ENCODE measurements around the gene CREBZF. TPM values are rescaled to one million over a fixed set of nuclear protein-coding genes. Genes with fewer than 3 reads are reported as not detected.
"Not testable (repeated sequence)": the region's sequence is repeated elsewhere in the genome, so short reads cannot be mapped to it uniquely, and the experiment has no call there.

The CREBZF gene
- total and polyA plus RNA-seq, 8 donors = 13.7 to 41.6 (median 21.3) TPM

DNA sequence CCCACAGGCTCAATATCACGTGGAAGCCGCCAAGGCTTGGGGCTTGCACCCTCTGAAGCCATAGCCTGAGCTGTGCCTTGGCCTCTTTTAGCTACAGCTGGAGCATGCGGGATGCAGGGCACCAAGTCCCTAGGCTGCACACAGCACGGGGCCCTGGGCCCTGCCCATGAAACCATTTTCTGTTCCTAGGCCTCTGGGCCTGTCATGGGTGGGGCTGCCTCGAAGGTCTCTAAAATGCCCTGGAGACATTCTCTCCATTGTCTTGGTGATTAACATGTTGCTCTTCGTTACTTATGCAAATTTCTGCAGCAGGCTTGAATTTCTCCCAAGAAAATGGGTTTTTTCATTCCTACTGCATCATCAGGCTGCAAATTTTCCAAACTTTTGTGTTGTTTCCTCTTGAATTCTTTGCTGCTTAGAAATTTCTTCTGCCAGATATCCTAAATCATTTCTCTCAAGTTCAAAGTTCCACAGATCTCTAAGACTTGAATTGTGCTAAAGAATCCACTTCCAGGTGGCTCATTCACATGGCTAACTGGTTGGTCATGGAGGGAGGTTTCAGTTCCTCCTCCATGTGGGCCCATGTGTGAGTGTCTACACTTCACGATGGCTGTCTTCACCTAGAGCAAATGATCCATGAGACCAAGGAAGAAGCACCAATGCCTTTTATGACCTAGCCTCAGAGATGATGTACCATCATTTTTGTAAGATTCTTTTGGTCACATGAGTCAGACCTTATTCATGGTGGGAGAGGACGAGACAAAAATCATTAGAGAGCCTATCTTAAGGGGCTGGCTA, 7.4 kb upstream of the CREBZF start:
- no peaks in the 10 kb centered on the region for H3K9me3 ChIP-seq
- 84 to 94% methylated on average over 8 of the region's 8 CpGs for WGBS, 2 donors
- TF ChIP-seq, protein P1, sequence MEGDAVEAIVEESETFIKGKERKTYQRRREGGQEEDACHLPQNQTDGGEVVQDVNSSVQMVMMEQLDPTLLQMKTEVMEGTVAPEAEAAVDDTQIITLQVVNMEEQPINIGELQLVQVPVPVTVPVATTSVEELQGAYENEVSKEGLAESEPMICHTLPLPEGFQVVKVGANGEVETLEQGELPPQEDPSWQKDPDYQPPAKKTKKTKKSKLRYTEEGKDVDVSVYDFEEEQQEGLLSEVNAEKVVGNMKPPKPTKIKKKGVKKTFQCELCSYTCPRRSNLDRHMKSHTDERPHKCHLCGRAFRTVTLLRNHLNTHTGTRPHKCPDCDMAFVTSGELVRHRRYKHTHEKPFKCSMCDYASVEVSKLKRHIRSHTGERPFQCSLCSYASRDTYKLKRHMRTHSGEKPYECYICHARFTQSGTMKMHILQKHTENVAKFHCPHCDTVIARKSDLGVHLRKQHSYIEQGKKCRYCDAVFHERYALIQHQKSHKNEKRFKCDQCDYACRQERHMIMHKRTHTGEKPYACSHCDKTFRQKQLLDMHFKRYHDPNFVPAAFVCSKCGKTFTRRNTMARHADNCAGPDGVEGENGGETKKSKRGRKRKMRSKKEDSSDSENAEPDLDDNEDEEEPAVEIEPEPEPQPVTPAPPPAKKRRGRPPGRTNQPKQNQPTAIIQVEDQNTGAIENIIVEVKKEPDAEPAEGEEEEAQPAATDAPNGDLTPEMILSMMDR (IDR thresholded peaks at IDR 0.05) = no peak
- intact Hi-C loops (cut with DNase I) = no loop called here
- no peak overlapping the region for H3K4me3 ChIP-seq
- no peak for ATAC-seq
- no peak overlapping the region for H3K27ac ChIP-seq
- H3K4me1 ChIP-seq = no peaks in the 10 kb centered on the region
- no peak for FAIRE-seq
- no peak for DNase-seq
- H3K36me3 ChIP-seq = no peaks in the 10 kb centered on the region
- H3K27me3 ChIP-seq = no peaks in the 10 kb centered on the region

DNA sequence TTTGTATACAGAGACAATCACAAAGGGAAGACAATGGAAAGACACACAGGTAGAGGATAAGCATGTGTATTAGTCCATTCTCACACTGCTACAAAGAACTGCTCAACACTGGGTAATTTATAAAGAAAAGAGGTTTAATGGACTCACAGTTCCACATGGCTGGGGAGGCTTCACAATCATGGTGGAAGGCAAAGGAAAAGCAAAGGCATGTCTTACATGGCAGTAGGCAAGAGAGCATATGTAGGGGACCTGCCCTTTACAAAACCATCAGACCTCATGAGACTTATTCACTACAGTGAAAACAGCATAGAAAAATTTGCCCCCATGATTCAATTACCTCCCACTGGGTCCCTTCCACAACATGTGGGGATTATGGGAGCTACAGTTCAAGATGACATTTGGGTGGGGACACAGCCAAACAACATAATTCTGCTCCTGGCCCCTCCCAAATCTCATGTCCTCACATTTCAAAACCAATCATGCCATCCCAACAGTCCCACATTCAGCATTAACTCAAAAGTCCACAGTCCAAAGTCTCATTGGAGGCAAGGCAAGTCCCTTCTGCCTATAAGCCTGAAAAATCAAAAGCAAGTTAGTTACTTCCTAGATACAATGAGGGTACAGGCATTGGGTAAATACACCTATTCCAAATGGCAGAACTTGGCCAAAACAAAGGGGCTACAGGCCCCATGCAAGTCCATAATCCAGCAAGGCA, 6.2 kb upstream of the CREBZF start:
- FAIRE-seq; ATAC-seq; H3K4me3 ChIP-seq; intact Hi-C loops (cut with DNase I); H3K27me3 ChIP-seq; H3K9me3 ChIP-seq; H3K27ac ChIP-seq; H3K4me1 ChIP-seq; DNase-seq; H3K36me3 ChIP-seq: not testable (repeated sequence)

DNA sequence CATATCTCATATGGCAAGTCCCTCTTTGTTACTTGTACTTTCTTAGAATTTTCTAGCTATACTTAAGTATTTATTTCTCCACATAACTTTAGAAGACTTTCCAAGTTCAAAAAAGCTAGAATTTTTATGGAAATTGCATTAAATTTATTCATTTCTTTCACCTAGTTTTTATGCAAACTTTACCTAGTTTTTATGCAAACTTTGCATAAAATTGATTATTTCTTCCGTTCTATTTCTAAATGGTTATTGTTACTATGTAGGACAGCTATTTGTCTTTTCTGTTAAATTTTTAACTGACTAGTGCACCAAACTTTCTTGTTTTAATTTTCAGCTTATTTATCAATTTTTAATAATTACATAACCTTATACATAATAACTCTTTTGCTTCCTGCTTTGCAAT, 3.2 kb upstream of the CREBZF start:
- Histone ChIP-seq H3K4me1 (peaks cover 4 to 10% (median 7%) of the 10 kb centered on the region in 3 donors), H3K27ac (no peak overlapping the region), H3K27me3 (no peaks in the 10 kb centered on the region), H3K9me3 (no peaks in the 10 kb centered on the region), H3K36me3 (no peaks in the 10 kb centered on the region), H3K4me3 (no peak overlapping the region)
- TF ChIP-seq, protein P1 (IDR thresholded peaks at IDR 0.05) = no peak
- ATAC-seq (no peak), DNase-seq (no peak), FAIRE-seq (no peak)
- intact Hi-C loops (cut with DNase I) = no loop called here
- WGBS, 2 donors = 67 to 68% methylated on average over 1 of the region's 1 CpG

DNA sequence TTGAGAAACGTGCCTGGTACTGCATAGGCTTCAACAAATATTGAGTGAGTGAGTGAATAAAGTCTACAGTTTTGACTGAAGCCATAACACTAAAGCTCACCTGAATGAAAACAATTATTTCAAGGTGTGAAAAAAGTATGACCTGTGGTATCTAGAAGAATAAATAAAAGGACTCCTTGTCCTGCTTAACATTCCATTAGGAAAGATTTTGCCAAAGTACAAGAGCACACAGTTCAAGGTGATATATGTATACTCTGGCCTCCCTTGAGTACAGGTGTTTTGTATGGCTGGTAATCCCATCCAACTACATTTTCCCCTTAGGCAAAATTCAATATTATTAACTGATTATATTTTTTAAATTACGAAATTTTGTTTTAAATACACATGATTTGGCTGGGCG, 1.8 kb upstream of the CREBZF start:
- DNase-seq = no peak
- Histone ChIP-seq H3K27ac (peak overlapping the region in 2 of 4 donors; percentile 6 to 98), H3K36me3 (no peaks in the 10 kb centered on the region), H3K27me3 (no peaks in the 10 kb centered on the region), H3K9me3 (no peaks in the 10 kb centered on the region), H3K4me3 (no peak overlapping the region), H3K4me1 (peaks cover 4 to 16% (median 13%) of the 10 kb centered on the region in 3 donors)
- whole genome bisulfite sequencing, 2 donors = 29 to 44% methylated on average over 3 of the region's 3 CpGs
- no peak for ATAC-seq
- intact Hi-C loops (cut with DNase I) = no loop called here
- TF ChIP-seq, protein P1 (IDR thresholded peaks at IDR 0.05) = no peak
- FAIRE-seq = no peak

DNA sequence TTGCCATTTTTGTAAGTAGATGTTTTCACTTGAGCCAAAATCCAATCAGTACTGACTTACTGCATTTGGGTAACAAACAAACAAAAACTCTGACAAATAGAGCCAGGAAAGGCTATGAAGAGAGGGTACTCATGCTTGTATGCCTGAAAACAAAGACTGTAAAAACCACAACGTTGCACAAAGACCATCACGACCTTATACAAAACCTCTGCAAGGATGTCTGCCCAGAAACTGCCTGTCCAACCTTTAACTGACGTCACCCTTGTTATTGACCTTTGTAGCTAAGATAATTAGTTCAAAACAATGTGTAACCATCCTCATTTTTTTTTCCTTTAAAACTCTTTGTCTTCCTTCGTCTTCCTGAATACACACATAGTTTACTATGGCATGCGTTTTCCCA, 804 bp upstream of the CREBZF start:
- Histone ChIP-seq H3K9me3 (no peaks in the 10 kb centered on the region), H3K4me1 (peaks cover 4 to 19% (median 16%) of the 10 kb centered on the region in 3 donors), H3K27ac (peak overlapping the region in 2 of 4 donors; percentile 98 to 99), H3K4me3 (peak overlapping the region in 2 of 4 donors; percentile 79 to 89), H3K36me3 (no peaks in the 10 kb centered on the region), H3K27me3 (no peaks in the 10 kb centered on the region)
- FAIRE-seq (no peak), ATAC-seq (peak in 1 of 4 donors; percentile 23), DNase-seq (no peak)
- TF ChIP-seq, protein P1 (IDR thresholded peaks at IDR 0.05) = no peak
- 41 to 44% methylated on average over 5 of the region's 5 CpGs for WGBS, 2 donors
- intact Hi-C loops (cut with DNase I) = no loop called here
